ENCODE data around the gene PTPN2.

PTPN2 gene

DNA sequence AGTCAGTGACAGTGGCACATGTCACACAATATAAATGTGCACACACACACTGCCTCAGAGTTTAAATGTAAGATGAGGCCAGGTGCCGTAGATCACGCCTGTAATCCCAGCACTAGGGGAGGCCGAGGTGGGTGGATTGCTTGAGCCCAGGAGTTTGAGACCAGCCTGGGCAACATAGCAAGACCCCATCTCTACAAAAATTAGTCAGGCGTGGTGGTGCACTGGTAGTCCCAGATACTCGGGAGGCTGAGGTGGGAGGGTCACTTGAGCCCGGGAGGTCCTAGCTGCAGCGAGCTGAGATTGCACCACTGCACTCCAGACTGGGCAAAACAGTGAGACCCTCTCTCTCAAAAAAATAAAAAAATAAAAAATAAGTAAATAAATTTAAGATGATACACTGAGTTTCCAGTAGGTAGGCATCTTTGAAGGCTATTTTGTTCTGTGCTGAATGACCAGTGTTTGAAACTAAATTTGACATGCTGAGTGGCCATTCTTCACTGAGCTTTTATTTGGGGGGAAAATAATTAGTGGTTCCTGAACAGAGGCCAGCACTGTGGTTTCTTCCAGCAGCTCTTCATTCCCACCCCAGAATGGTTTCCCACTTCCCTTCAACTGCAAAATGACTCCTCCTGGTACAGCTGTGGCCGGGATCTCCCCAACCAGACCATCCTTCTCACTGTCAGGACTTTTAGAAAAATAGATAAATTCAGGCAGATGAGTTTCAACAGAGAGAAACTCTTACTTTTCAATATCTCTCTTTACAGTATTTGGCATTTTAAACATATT, 136.3 kb downstream of the PTPN2 start:
- Histone ChIP-seq H3K36me3 (ENCODE audit: control insufficient read depth, insufficient read depth, low read length) (no peaks in the 10 kb centered on the region), H3K27ac (ENCODE audit: low read depth, low read length, severe bottlenecking) (no peak overlapping the region), H3K9me3 (ENCODE audit: control insufficient read depth, low read length) (no peaks in the 10 kb centered on the region), H3K4me3 (ENCODE audit: extremely low read depth, insufficient read depth, low read length, poor library complexity, severe bottlenecking) (no peak overlapping the region), H3K4me1 (ENCODE audit: control insufficient read depth, insufficient read depth, low read length, poor library complexity, severe bottlenecking) (peaks cover 13% of the 10 kb centered on the region)
- WGBS, 2 experiments (ENCODE audit: insufficient coverage in 2 of 2) = 80 to 83% methylated on average over 2 to 7 of the region's 8 CpGs

DNA sequence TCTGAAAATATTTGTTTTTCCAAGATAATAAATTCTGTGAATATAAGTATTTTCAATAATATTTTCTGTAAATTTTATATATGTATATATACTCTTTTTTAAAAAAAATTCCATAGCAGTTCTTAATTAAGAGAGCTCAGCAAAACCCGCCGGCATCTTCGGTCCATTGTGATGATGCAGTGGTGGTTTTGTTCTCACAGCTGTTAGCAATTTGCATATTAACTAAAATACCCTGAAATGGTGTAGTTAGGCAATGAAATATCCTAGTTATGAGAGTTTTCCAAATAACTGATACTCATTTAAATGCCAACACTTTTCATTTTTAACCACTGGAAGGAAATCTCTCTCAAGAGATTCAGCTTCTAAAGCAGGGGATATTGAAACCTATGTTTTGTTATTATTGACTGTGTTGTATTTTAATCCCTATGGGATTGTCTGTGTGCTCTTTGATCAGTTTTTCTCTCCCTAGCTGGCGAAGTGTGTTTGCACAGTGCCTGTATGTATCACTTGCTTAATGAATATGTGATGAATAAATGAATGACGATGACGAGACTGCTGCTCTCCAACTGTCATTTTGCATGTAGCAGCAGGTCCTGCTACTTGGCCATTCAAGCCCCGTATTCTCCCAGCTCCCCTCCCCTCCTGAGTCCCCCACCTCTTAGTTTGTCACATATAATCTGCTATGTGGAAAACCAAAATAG, 138.8 kb downstream of the PTPN2 start:
- WGBS, 2 experiments (ENCODE audit: insufficient coverage in 2 of 2) = 80 to 87% methylated on average over 1 to 3 of the region's 7 CpGs
- Histone ChIP-seq H3K36me3 (ENCODE audit: control insufficient read depth, insufficient read depth, low read length) (no peaks in the 10 kb centered on the region), H3K9me3 (ENCODE audit: control insufficient read depth, low read length) (no peaks in the 10 kb centered on the region), H3K4me1 (ENCODE audit: control insufficient read depth, insufficient read depth, low read length, poor library complexity, severe bottlenecking) (peaks cover 8% of the 10 kb centered on the region), H3K27ac (ENCODE audit: low read depth, low read length, severe bottlenecking) (no peak overlapping the region), H3K4me3 (ENCODE audit: extremely low read depth, insufficient read depth, low read length, poor library complexity, severe bottlenecking) (no peak overlapping the region)

DNA sequence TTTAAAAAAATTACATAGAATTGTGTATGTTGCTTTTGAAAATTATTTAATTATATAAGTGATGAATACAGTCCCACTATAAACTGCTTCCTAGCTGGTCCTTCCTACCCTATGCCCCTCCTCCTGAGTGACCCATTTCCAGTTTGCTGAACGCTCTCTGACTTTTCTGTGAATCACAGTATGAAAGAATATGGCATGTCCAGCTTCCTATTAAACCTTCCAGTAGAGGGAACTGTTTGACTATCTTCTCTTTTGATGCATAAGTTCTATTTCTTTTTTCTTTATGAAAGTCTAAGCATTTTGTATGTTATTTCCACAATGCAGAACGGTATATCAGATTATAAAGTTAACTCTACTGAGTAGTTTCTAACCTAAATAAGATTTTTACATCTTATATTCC, 139.9 kb downstream of the PTPN2 start:
- 0% methylated on average over 1 of the region's 2 CpGs; no CpG with 5 or more reads in 1 of the 2 experiments for WGBS, 2 experiments (ENCODE audit: insufficient coverage in 2 of 2)

DNA sequence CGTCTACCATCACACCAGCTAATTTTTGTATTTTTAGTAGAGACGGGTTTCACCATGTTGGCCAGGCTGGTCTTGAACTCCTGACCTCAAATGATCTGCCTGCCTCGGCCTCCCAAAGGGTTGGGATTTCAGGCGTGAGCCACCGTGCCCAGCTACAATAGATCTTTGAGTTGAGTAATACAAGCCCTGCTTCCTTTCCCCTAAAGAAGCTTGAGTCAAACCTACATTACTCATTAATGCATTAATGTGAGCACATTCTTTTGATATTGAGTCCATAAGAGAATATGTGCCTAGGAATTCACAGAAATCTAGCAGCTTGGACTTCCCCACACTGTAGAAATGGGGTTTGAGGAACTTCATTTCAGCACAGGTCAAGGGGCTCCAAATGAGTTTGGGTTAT, 141.6 kb downstream of the PTPN2 start:
- Histone ChIP-seq H3K4me1 (ENCODE audit: control insufficient read depth, insufficient read depth, low read length, poor library complexity, severe bottlenecking) (no peaks in the 10 kb centered on the region), H3K4me3 (ENCODE audit: extremely low read depth, insufficient read depth, low read length, poor library complexity, severe bottlenecking) (no peak overlapping the region), H3K9me3 (ENCODE audit: control insufficient read depth, low read length) (no peaks in the 10 kb centered on the region), H3K36me3 (ENCODE audit: control insufficient read depth, insufficient read depth, low read length) (no peaks in the 10 kb centered on the region), H3K27ac (ENCODE audit: low read depth, low read length, severe bottlenecking) (no peak overlapping the region)
- WGBS, 2 experiments (ENCODE audit: insufficient coverage in 2 of 2) = 89 to 98% methylated on average over 4 to 5 of the region's 5 CpGs

More for the DNA sequence above, 139.9 kb downstream of the PTPN2 start:
- no peaks in the 10 kb centered on the region for H3K9me3 ChIP-seq (ENCODE audit: control insufficient read depth, low read length)
- H3K4me3 ChIP-seq (ENCODE audit: extremely low read depth, insufficient read depth, low read length, poor library complexity, severe bottlenecking) = no peak overlapping the region
- H3K4me1 ChIP-seq (ENCODE audit: control insufficient read depth, insufficient read depth, low read length, poor library complexity, severe bottlenecking) = peaks cover 3% of the 10 kb centered on the region
- no peak overlapping the region for H3K27ac ChIP-seq (ENCODE audit: low read depth, low read length, severe bottlenecking)
- H3K36me3 ChIP-seq (ENCODE audit: control insufficient read depth, insufficient read depth, low read length) = no peaks in the 10 kb centered on the region
